ENCODE results near the gene VDAC2. TPM values are rescaled to one million over a fixed set of nuclear protein-coding genes. Genes with fewer than 3 reads are reported as not detected.

The VDAC2 gene
- total and polyA plus RNA-seq, 2 experiments from 2014 or later: 242 to 311 TPM

DNA sequence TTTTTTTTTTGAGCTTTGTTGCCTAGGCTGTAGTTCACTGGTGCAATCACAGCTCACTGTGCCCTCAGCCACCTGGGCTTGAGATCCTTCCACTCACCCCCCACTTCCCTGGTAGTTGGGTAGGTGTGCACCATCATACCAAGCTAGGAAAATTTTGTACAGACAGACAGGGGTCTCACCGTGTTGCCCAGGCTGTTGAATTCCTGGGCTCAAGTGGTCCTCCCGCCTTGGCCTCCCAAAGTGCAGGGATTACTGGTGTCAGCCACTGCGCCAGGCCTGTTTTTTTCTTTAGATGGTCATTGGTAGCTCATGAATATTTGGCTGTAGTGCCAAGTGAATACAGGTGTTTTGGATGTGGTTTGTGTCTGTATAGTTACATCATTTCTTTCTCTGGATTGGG, 17.7 kb downstream of the VDAC2 start:
- peaks cover 73% of the 10 kb centered on the region for H3K79me2 ChIP-seq (replicated peaks; ENCODE audit: insufficient read depth)

More for the DNA sequence above, 17.7 kb downstream of the VDAC2 start:
- no peaks in the 10 kb centered on the region for H3K9me3 Mint-ChIP-seq
- Histone ChIP-seq H3K27me3 (ENCODE audit: insufficient read depth) (no peaks in the 10 kb centered on the region), H3K9me2 (ENCODE audit: insufficient read depth) (no peaks in the 10 kb centered on the region), H3K4me3 (no peak overlapping the region), H3K4me1 (ENCODE audit: insufficient read depth) (peaks cover 41% of the 10 kb centered on the region), H3F3A (replicated peaks; ENCODE audit: low read depth) (peaks cover 36% of the 10 kb centered on the region), H3K36me3 (ENCODE audit: insufficient read depth) (peaks cover 25% of the 10 kb centered on the region), H3K4me2 (no peak overlapping the region), H4K20me1 (replicated peaks; ENCODE audit: insufficient read depth) (peaks cover 19% of the 10 kb centered on the region), H2AFZ (no peak overlapping the region), H3K27ac (ENCODE audit: low read depth) (peak overlapping the region; percentile 78)
- peaks cover 90% of the 10 kb centered on the region for H3K36me3 Mint-ChIP-seq (ENCODE audit: low read depth)
- no peak overlapping the region for H3K4me3 Mint-ChIP-seq
- TF ChIP-seq ZNF114 (CRISPR knock-in tag; IDR thresholded peaks at IDR 0.05): no peak
- no peak for TF ChIP-seq NANOG (IDR thresholded peaks at IDR 0.05; ENCODE audit: borderline replicate concordance)
- TF ChIP-seq, protein P1, sequence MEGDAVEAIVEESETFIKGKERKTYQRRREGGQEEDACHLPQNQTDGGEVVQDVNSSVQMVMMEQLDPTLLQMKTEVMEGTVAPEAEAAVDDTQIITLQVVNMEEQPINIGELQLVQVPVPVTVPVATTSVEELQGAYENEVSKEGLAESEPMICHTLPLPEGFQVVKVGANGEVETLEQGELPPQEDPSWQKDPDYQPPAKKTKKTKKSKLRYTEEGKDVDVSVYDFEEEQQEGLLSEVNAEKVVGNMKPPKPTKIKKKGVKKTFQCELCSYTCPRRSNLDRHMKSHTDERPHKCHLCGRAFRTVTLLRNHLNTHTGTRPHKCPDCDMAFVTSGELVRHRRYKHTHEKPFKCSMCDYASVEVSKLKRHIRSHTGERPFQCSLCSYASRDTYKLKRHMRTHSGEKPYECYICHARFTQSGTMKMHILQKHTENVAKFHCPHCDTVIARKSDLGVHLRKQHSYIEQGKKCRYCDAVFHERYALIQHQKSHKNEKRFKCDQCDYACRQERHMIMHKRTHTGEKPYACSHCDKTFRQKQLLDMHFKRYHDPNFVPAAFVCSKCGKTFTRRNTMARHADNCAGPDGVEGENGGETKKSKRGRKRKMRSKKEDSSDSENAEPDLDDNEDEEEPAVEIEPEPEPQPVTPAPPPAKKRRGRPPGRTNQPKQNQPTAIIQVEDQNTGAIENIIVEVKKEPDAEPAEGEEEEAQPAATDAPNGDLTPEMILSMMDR (conservative IDR thresholded peaks at IDR 0.05; ENCODE audit: low read depth in 2 of 2): no peak
- TF ChIP-seq, protein P2, sequence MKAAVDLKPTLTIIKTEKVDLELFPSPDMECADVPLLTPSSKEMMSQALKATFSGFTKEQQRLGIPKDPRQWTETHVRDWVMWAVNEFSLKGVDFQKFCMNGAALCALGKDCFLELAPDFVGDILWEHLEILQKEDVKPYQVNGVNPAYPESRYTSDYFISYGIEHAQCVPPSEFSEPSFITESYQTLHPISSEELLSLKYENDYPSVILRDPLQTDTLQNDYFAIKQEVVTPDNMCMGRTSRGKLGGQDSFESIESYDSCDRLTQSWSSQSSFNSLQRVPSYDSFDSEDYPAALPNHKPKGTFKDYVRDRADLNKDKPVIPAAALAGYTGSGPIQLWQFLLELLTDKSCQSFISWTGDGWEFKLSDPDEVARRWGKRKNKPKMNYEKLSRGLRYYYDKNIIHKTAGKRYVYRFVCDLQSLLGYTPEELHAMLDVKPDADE (IDR thresholded peaks at IDR 0.05): no peak
- TF ChIP-seq, protein P3, sequence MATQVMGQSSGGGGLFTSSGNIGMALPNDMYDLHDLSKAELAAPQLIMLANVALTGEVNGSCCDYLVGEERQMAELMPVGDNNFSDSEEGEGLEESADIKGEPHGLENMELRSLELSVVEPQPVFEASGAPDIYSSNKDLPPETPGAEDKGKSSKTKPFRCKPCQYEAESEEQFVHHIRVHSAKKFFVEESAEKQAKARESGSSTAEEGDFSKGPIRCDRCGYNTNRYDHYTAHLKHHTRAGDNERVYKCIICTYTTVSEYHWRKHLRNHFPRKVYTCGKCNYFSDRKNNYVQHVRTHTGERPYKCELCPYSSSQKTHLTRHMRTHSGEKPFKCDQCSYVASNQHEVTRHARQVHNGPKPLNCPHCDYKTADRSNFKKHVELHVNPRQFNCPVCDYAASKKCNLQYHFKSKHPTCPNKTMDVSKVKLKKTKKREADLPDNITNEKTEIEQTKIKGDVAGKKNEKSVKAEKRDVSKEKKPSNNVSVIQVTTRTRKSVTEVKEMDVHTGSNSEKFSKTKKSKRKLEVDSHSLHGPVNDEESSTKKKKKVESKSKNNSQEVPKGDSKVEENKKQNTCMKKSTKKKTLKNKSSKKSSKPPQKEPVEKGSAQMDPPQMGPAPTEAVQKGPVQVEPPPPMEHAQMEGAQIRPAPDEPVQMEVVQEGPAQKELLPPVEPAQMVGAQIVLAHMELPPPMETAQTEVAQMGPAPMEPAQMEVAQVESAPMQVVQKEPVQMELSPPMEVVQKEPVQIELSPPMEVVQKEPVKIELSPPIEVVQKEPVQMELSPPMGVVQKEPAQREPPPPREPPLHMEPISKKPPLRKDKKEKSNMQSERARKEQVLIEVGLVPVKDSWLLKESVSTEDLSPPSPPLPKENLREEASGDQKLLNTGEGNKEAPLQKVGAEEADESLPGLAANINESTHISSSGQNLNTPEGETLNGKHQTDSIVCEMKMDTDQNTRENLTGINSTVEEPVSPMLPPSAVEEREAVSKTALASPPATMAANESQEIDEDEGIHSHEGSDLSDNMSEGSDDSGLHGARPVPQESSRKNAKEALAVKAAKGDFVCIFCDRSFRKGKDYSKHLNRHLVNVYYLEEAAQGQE (IDR thresholded peaks at IDR 0.05; ENCODE audit: unreplicated experiment): no peak
- TF ChIP-seq, protein P4, sequence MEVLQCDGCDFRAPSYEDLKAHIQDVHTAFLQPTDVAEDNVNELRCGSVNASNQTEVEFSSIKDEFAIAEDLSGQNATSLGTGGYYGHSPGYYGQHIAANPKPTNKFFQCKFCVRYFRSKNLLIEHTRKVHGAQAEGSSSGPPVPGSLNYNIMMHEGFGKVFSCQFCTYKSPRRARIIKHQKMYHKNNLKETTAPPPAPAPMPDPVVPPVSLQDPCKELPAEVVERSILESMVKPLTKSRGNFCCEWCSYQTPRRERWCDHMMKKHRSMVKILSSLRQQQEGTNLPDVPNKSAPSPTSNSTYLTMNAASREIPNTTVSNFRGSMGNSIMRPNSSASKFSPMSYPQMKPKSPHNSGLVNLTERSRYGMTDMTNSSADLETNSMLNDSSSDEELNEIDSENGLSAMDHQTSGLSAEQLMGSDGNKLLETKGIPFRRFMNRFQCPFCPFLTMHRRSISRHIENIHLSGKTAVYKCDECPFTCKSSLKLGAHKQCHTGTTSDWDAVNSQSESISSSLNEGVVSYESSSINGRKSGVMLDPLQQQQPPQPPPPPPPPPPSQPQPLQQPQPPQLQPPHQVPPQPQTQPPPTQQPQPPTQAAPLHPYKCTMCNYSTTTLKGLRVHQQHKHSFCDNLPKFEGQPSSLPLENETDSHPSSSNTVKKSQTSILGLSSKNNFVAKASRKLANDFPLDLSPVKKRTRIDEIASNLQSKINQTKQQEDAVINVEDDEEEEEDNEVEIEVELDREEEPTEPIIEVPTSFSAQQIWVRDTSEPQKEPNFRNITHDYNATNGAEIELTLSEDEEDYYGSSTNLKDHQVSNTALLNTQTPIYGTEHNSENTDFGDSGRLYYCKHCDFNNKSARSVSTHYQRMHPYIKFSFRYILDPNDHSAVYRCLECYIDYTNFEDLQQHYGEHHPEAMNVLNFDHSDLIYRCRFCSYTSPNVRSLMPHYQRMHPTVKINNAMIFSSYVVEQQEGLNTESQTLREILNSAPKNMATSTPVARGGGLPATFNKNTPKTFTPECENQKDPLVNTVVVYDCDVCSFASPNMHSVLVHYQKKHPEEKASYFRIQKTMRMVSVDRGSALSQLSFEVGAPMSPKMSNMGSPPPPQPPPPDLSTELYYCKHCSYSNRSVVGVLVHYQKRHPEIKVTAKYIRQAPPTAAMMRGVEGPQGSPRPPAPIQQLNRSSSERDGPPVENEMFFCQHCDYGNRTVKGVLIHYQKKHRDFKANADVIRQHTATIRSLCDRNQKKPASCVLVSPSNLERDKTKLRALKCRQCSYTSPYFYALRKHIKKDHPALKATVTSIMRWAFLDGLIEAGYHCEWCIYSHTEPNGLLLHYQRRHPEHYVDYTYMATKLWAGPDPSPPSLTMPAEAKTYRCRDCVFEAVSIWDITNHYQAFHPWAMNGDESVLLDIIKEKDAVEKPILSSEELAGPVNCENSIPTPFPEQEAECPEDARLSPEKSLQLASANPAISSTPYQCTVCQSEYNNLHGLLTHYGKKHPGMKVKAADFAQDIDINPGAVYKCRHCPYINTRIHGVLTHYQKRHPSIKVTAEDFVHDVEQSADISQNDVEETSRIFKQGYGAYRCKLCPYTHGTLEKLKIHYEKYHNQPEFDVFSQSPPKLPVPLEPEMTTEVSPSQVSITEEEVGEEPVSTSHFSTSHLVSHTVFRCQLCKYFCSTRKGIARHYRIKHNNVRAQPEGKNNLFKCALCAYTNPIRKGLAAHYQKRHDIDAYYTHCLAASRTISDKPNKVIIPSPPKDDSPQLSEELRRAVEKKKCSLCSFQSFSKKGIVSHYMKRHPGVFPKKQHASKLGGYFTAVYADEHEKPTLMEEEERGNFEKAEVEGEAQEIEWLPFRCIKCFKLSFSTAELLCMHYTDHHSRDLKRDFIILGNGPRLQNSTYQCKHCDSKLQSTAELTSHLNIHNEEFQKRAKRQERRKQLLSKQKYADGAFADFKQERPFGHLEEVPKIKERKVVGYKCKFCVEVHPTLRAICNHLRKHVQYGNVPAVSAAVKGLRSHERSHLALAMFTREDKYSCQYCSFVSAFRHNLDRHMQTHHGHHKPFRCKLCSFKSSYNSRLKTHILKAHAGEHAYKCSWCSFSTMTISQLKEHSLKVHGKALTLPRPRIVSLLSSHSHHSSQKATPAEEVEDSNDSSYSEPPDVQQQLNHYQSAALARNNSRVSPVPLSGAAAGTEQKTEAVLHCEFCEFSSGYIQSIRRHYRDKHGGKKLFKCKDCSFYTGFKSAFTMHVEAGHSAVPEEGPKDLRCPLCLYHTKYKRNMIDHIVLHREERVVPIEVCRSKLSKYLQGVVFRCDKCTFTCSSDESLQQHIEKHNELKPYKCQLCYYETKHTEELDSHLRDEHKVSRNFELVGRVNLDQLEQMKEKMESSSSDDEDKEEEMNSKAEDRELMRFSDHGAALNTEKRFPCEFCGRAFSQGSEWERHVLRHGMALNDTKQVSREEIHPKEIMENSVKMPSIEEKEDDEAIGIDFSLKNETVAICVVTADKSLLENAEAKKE (CRISPR knock-in tag; IDR thresholded peaks at IDR 0.05): no peak
- TF ChIP-seq JUNB (IDR thresholded peaks at IDR 0.05; ENCODE audit: unreplicated experiment): no peak
- no peak for TF ChIP-seq POLR2AphosphoS5 (IDR thresholded peaks at IDR 0.05; ENCODE audit: low read depth)
- no peak for TF ChIP-seq CREB1 (CRISPR knock-in tag; IDR thresholded peaks at IDR 0.05; ENCODE audit: low read depth)
- TF ChIP-seq ZNF331 (CRISPR knock-in tag; IDR thresholded peaks at IDR 0.05; ENCODE audit: low read depth): no peak
- DNase-seq (ENCODE audit: low spot score) (no peak), ATAC-seq (no peak)
- peaks cover 61% of the 10 kb centered on the region for H3K4me1 Mint-ChIP-seq
- H3K27ac Mint-ChIP-seq: peak overlapping the region; percentile 67
- H3K27me3 Mint-ChIP-seq (ENCODE audit: insufficient read depth, low read depth, poor library complexity): peaks cover 23% of the 10 kb centered on the region

Measured in GM23338 (cell line).